Adrenal gland (tissue), 5 donors: ENCODE data around the gene WBP2NL.

ENCODE experiments used
- CTCF ChIP-seq, 6 experiments: fragments of 450-650 bp in 4 of 6; fragments of 200-600 bp in 2 of 6; sonication (generic) in 1 of 6; IDR thresholded peaks; 1 replicate in 5 of 6; 2 replicates in 1 of 6; pipeline versions ENCODE4 v1.5.1 to v1.8.0; 2016 to 2021; ENCODE audit warnings: antibody characterized with exemption in 6 of 6, mild to moderate bottlenecking in 2 of 6, moderate library complexity in 1 of 6
- POLR2A ChIP-seq, 2 donors: fragments of 450-650 bp; IDR thresholded peaks; one replicate each; pipeline ENCODE4 v1.6.1; 2017; ENCODE audit warnings: antibody characterized with exemption in 2 of 2, mild to moderate bottlenecking in 2 of 2, moderate library complexity in 1 of 2
- donor health status: DM: no; HTN: no; CAD: no.

GRCh38 chr22:42022162-42022847 is 23.7 kb downstream of the WBP2NL start:
- TF ChIP-seq CTCF (IDR thresholded peaks at IDR 0.05): no peak
- TF ChIP-seq POLR2A (IDR thresholded peaks at IDR 0.05): no peak
